Calu3 (cell line): ENCODE results near the gene USP20. TPM values are rescaled to one million over a fixed set of nuclear protein-coding genes. Genes with fewer than 3 reads are reported as not detected.

Experiments used
- BruUV-seq: library from RNA; stranded (reverse); fragments of 400-500 nt; replicated peaks from 2 replicates; lab custom pipeline; 2021; lab: Mats Ljungman, UMichigan
- CTCF ChIA-PET: fragments of 300-600 bp; sonication (Branson Sonifier 250); formaldehyde crosslinking; loops from one replicate; lab custom pipeline; 2022; ENCODE audit warnings: antibody characterized with exemption; lab: Charles Lee
- DNase-seq: peaks from one replicate; pipeline ENCODE4 v3.0.0; 2022
- H3K27ac Mint-ChIP-seq: one replicate; pipeline ENCODE4 v1.8.0; 2022; ENCODE audit warnings: mixed read lengths; ENCODE audit not compliant: unreplicated experiment
- H3K27me3 Mint-ChIP-seq: one replicate; pipeline ENCODE4 v1.8.0; 2022; ENCODE audit warnings: mixed read lengths; ENCODE audit not compliant: unreplicated experiment
- H3K36me3 Mint-ChIP-seq: one replicate; pipeline ENCODE4 v1.8.0; 2022; ENCODE audit warnings: mild to moderate bottlenecking, moderate library complexity, mixed read lengths; ENCODE audit not compliant: insufficient read depth, unreplicated experiment
- H3K4me1 Mint-ChIP-seq: one replicate; pipeline ENCODE4 v1.8.0; 2022; ENCODE audit warnings: mild to moderate bottlenecking, low read depth, mixed read lengths; ENCODE audit not compliant: unreplicated experiment
- H3K4me3 Mint-ChIP-seq: one replicate; pipeline ENCODE4 v1.8.0; 2022; ENCODE audit warnings: mild to moderate bottlenecking, low read depth, moderate library complexity, mixed read lengths; ENCODE audit not compliant: unreplicated experiment
- H3K9me3 Mint-ChIP-seq: one replicate; pipeline ENCODE4 v1.8.0; 2022; ENCODE audit warnings: low read depth, mixed read lengths; ENCODE audit not compliant: unreplicated experiment
- CTCF ChIP-seq: fragments of 200-600 bp; IDR thresholded peaks from one replicate; pipeline ENCODE4 v1.8.0; 2022; ENCODE audit warnings: antibody characterized with exemption; ENCODE audit not compliant: unreplicated experiment
- intact Hi-C: fragments of 100-400 bp; cut with micrococcal nuclease; formaldehyde crosslinking; loops from one replicate; pipeline ENCODE4 v1.10.0; 2022; ENCODE audit not compliant: unreplicated experiment
- total RNA-seq: library from RNA; stranded (reverse); gene quantifications from 2 replicates; pipeline ENCODE4 v1.2.3, GENCODE V29; 2022

The USP20 gene
- total RNA-seq, 1 experiment from 2014 or later: 14.9 TPM

GRCh38 chr9:129886226-129887174, 51.2 kb downstream of the USP20 start:
- Mint-ChIP-seq H3K4me1 (peaks cover 12% of the 10 kb centered on the region), H3K9me3 (no peaks in the 10 kb centered on the region), H3K27ac (no peak overlapping the region), H3K4me3 (no peak overlapping the region), H3K36me3 (peaks cover 10% of the 10 kb centered on the region), H3K27me3 (no peaks in the 10 kb centered on the region)
- no peak for DNase-seq
- no peak for TF ChIP-seq CTCF
- CTCF ChIA-PET: interaction anchor here (0.6 kb wide), 1 partner anchor 44 kb away, joined by 5 read pairs; no protein-coding TSS in a partner anchor
- intact Hi-C loops: no loop called here
- no TSS peak for BruUV-seq

GRCh38 chr9:129887334-129888292, 52.4 kb downstream of the USP20 start:
- no peak for TF ChIP-seq CTCF
- Mint-ChIP-seq H3K9me3 (no peaks in the 10 kb centered on the region), H3K4me1 (peaks cover 12% of the 10 kb centered on the region), H3K36me3 (peaks cover 10% of the 10 kb centered on the region), H3K27ac (no peak overlapping the region), H3K27me3 (no peaks in the 10 kb centered on the region), H3K4me3 (no peak overlapping the region)
- no TSS peak for BruUV-seq
- CTCF ChIA-PET: interaction anchor here (0.6 kb wide), 1 partner anchor 42 kb away, joined by 5 read pairs; no protein-coding TSS in a partner anchor
- no peak for DNase-seq
- intact Hi-C loops: no loop called here

- no TSS peak for BruUV-seq
- Mint-ChIP-seq H3K27ac (no peak overlapping the region), H3K27me3 (no peaks in the 10 kb centered on the region), H3K4me1 (peaks cover 12% of the 10 kb centered on the region), H3K36me3 (peaks cover 10% of the 10 kb centered on the region), H3K4me3 (no peak overlapping the region), H3K9me3 (no peaks in the 10 kb centered on the region)
- no peak for TF ChIP-seq CTCF
- CTCF ChIA-PET: no interaction called here
- no peak for DNase-seq
- intact Hi-C loops: no loop called here
Measured at GRCh38 chr9:129888293-129889121, 53.2 kb downstream of the USP20 start.
